Smooth muscle cell (in vitro differentiated cells): Measurements from ENCODE around the gene RAB43. TPM values are rescaled to one million over a fixed set of nuclear protein-coding genes. Genes with fewer than 3 reads are reported as not detected.
"Not testable (repeated sequence)": the region's sequence is repeated elsewhere in the genome, so short reads cannot be mapped to it uniquely, and the experiment has no call there.

ENCODE experiments used
- DNase-seq: peaks from one replicate; lab custom pipeline; 2025; ENCODE audit not compliant: unreplicated experiment; lab: John Stamatoyannopoulos, UW
- H2AFZ ChIP-seq: fragments of 200-600 bp; sonication (generic); 2 replicates; pipeline ENCODE4 v1.6.0; 2016; ENCODE audit warnings: antibody characterized with exemption, low read depth, mild to moderate bottlenecking
- H3F3A ChIP-seq: fragments of 200-600 bp; sonication (generic); 2 replicates; pipeline ENCODE4 v1.6.0; 2017; ENCODE audit warnings: antibody characterized with exemption, low read depth
- H3K27ac ChIP-seq: fragments of 200-600 bp; sonication (generic); 2 replicates; pipeline ENCODE4 v1.5.1; 2016; ENCODE audit warnings: low read depth, mild to moderate bottlenecking
- H3K27me3 ChIP-seq: fragments of 200-600 bp; sonication (generic); 2 replicates; pipeline ENCODE4 v1.6.1; 2016; ENCODE audit warnings: low read depth, mild to moderate bottlenecking
- H3K36me3 ChIP-seq: fragments of 200-600 bp; sonication (generic); 2 replicates; pipeline ENCODE4 v1.5.1; 2016; ENCODE audit warnings: low read depth
- H3K4me1 ChIP-seq: fragments of 200-600 bp; sonication (generic); 2 replicates; pipeline ENCODE4 v1.5.1; 2016; ENCODE audit warnings: low read depth
- H3K4me2 ChIP-seq: fragments of 200-600 bp; sonication (generic); 2 replicates; pipeline ENCODE4 v1.6.0; 2016; ENCODE audit warnings: mild to moderate bottlenecking
- H3K4me3 ChIP-seq: fragments of 200-600 bp; sonication (generic); 2 replicates; pipeline ENCODE4 v1.5.1; 2016; ENCODE audit warnings: mild to moderate bottlenecking
- H3K79me2 ChIP-seq: fragments of 200-600 bp; sonication (generic); 2 replicates; pipeline ENCODE4 v1.6.0; 2016; ENCODE audit warnings: low read depth, mild to moderate bottlenecking
- H3K9ac ChIP-seq: fragments of 200-600 bp; sonication (generic); 2 replicates; pipeline ENCODE4 v1.6.0; 2016; ENCODE audit warnings: low read depth
- H3K9me3 ChIP-seq: fragments of 200-600 bp; sonication (generic); replicated peaks from 2 replicates; pipeline ENCODE4 v1.5.1; 2016; ENCODE audit warnings: low read depth
- H4K20me1 ChIP-seq: fragments of 200-600 bp; sonication (generic); 2 replicates; pipeline ENCODE4 v1.6.0; 2016; ENCODE audit warnings: low read depth
- WGBS: methylation state at CpG from one replicate; pipeline ENCODE4 v1.1.7; 2016; ENCODE audit warnings: low lambda C conversion rate; 5-methylcytosine and 5-hydroxymethylcytosine counted together
- polyA plus RNA-seq: library from polyadenylated mRNA; unstranded; fragments of >200 nt; fragmentation: Nextera tagmentation; extraction: Ambion mirVana; gene quantifications from 2 replicates; pipeline ENCODE4 v1.2.1, GENCODE V29; 2016
- total RNA-seq: library from RNA; depleted of rRNA; stranded (reverse); fragments of >200 nt; gene quantifications from 2 replicates; pipeline ENCODE4 v1.2.3, GENCODE V29; 2014
- TF ChIP-seq, protein P1 (sequence below): fragments of 200-600 bp; sonication (generic); IDR thresholded peaks from 2 replicates; pipeline ENCODE4 v1.5.1; 2017; ENCODE audit warnings: borderline replicate concordance, mild to moderate bottlenecking, antibody characterized with exemption; ENCODE audit not compliant: insufficient read depth, poor library complexity, severe bottlenecking

The RAB43 gene
- total and polyA plus RNA-seq, 2 experiments from 2014 or later = 9.5 to 20.8 TPM

DNA sequence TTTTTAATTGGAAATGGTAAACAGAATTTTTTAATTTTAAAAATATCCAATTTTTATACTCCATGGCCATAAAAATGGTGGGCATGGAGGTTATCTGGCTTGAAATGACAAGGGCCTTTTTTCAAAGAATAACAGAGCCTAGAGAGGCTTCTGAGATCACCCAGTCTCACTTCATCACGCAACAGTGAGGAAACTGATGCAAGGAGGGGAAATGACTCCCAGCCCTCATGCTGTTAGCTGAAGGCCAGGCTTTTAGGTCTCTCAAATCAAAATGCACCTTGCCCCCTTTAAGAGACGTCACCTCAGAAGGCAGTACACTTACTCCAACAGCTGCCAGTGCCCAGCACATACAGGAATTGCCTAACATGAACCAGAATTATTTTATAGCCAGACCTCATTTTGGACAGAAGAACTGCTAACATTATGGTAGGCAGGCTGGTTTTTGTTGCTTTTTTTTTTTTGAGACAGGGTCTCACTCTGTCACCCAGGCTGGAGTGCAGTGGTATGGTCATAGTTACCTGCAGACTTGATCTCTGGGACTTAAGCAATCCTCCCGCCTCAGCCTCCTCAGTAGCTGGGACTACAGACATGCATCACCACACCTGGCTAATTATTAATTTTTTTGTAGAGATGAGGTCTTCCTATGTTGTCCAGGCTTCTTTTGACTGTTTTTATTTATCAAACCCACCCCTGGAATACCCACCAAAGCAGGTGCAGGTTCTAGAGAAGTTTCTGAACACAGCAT lies 9.1 kb downstream of the RAB43 start:
- Histone ChIP-seq H3K36me3 (no peaks in the 10 kb centered on the region), H3K9me3 (no peaks in the 10 kb centered on the region), H4K20me1 (peaks cover 98% of the 10 kb centered on the region), H3K79me2 (peaks cover 71% of the 10 kb centered on the region), H3K4me1 (peaks cover 4% of the 10 kb centered on the region), H3K4me3 (no peak overlapping the region), H3K27ac (no peak overlapping the region), H3K4me2 (no peak overlapping the region), H2AFZ (no peak overlapping the region), H3K27me3 (no peaks in the 10 kb centered on the region), H3K9ac (no peak overlapping the region), H3F3A (peaks cover 5% of the 10 kb centered on the region)
- no peak for DNase-seq
- TF ChIP-seq, protein P1, sequence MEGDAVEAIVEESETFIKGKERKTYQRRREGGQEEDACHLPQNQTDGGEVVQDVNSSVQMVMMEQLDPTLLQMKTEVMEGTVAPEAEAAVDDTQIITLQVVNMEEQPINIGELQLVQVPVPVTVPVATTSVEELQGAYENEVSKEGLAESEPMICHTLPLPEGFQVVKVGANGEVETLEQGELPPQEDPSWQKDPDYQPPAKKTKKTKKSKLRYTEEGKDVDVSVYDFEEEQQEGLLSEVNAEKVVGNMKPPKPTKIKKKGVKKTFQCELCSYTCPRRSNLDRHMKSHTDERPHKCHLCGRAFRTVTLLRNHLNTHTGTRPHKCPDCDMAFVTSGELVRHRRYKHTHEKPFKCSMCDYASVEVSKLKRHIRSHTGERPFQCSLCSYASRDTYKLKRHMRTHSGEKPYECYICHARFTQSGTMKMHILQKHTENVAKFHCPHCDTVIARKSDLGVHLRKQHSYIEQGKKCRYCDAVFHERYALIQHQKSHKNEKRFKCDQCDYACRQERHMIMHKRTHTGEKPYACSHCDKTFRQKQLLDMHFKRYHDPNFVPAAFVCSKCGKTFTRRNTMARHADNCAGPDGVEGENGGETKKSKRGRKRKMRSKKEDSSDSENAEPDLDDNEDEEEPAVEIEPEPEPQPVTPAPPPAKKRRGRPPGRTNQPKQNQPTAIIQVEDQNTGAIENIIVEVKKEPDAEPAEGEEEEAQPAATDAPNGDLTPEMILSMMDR = no peak
- WGBS = 73% methylated on average over 3 of the region's 3 CpGs

DNA sequence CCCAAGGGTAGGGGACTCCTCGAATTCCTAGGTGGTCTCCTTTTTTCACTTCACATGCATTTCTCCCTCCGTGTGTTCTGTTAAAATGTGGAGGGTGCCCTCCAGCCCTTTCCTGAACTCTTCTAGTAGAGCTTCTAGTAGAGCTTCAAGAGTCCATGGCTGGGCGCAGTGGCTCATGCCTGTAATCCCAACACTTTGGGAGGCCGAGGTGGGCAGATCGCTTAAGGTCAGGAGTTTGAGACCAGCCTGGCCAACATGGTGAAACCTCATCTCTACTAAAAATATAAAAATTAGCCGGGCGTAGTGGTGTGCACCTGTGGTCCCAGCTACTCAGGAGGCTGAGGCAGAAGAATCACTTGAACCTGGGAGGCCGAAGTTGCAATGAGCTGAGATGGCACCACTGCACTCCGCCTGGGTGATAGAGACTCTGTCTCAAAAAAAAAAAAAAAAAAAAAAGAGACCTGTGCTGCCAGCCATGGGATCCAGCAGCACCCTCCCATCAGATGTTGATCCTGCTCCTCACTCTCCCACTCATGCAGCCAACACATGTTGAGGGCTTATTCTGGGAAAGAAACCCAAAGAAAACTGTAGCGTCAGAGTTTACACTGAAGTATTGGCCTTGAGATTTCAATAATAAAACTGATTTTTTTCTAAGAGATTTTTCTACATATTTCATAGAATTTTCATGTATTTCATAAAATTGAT lies 10.4 kb downstream of the RAB43 start:
- peaks cover 61% of the 10 kb centered on the region for H3K79me2 ChIP-seq

DNA sequence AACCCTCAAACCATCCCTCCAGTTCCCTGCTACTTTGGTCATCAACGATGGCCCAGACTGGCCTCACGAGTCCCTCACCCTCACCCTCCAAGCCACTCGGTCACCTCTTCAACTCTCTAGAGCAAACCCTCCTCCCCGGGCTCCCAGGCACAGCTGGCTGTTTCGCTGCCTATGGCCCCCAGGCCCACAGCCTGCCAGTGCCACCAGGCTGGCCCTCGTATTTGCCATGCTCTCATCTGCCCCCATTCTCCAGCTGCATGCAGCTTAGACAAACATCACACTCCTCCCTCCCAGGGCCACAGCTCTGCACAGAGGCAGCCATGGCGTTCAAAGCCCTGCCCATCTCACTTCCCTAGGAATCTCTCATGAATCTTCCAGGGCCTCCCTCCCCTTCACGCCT lies 13.8 kb downstream of the RAB43 start:
- H3F3A ChIP-seq = no peaks in the 10 kb centered on the region
- no peak for DNase-seq
- H3K9me3 ChIP-seq = no peaks in the 10 kb centered on the region
- H3K27me3 ChIP-seq = no peaks in the 10 kb centered on the region
- H3K27ac ChIP-seq = no peak overlapping the region
- peaks cover 52% of the 10 kb centered on the region for H3K79me2 ChIP-seq
- no peak overlapping the region for H3K9ac ChIP-seq
- no peaks in the 10 kb centered on the region for H3K4me1 ChIP-seq
- H3K4me3 ChIP-seq = no peak overlapping the region
- H2AFZ ChIP-seq = no peak overlapping the region
- H3K36me3 ChIP-seq = no peaks in the 10 kb centered on the region
- 90% methylated on average over 8 of the region's 8 CpGs for WGBS
- TF ChIP-seq, protein P1 = no peak
- H3K4me2 ChIP-seq = no peak overlapping the region
- H4K20me1 ChIP-seq = peaks cover 99% of the 10 kb centered on the region

More for the DNA sequence above, 10.4 kb downstream of the RAB43 start:
- not testable (repeated sequence) for H3K36me3 ChIP-seq, H2AFZ ChIP-seq, H3K9me3 ChIP-seq, H3F3A ChIP-seq, H3K27ac ChIP-seq, H3K4me1 ChIP-seq, H3K9ac ChIP-seq, DNase-seq, H3K27me3 ChIP-seq, H3K4me3 ChIP-seq, H3K4me2 ChIP-seq
- peaks cover 98% of the 10 kb centered on the region for H4K20me1 ChIP-seq
- WGBS = 98% methylated on average over 10 of the region's 10 CpGs

DNA sequence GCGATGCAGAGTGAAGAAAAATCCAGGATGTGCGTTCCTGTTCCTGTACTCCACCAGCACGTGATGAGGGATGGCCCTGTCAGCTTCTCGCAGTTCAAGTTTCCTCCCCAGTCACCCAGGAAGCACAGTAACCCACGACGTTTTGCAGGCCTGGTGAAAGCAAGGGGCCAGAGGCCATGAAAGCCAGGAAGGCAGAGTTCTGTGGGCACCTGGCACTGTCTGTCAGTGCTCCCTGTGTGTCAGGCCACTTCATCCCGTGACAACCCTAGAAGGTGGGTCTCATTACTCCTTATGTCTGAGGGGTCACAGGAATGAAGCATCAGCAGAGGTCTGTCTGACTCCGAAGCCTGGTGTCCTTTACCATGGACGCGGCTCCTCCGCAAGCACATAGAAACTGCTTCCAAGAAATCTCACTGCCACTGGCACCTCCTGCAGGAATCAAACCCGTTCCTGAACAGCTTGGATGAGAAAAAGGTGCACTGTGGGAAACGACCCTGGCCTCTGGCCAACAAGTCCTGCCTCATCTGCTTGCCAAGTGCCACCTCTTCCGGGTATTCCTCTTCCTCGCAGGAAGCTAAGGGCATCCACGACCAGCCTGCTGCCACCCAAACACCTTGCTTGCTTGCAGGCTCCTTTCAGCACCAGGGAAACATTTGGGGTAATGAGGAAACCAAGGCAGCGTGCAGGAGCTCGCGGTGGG lies 14.6 kb downstream of the RAB43 start:
- H3F3A ChIP-seq = no peaks in the 10 kb centered on the region
- no peak overlapping the region for H3K27ac ChIP-seq
- H4K20me1 ChIP-seq = peaks cover 97% of the 10 kb centered on the region
- H2AFZ ChIP-seq = no peak overlapping the region
- no peaks in the 10 kb centered on the region for H3K27me3 ChIP-seq
- no peaks in the 10 kb centered on the region for H3K36me3 ChIP-seq
- no peaks in the 10 kb centered on the region for H3K4me1 ChIP-seq
- peaks cover 44% of the 10 kb centered on the region for H3K79me2 ChIP-seq
- TF ChIP-seq, protein P1 = no peak
- no peak for DNase-seq
- 95% methylated on average over 19 of the region's 19 CpGs for WGBS
- no peak overlapping the region for H3K4me3 ChIP-seq
- H3K4me2 ChIP-seq = no peak overlapping the region
- no peaks in the 10 kb centered on the region for H3K9me3 ChIP-seq
- no peak overlapping the region for H3K9ac ChIP-seq
